ENCODE measurements around the gene ALDH1A1.
"Not testable (repeated sequence)": the region's sequence is repeated elsewhere in the genome, so short reads cannot be mapped to it uniquely, and the experiment has no call there.

The ALDH1A1 gene

GRCh38 chr9:72888943-72889342 is 63.9 kb downstream of the ALDH1A1 start:
- no peak for DNase-seq

GRCh38 chr9:72888067-72888466 is 64.8 kb downstream of the ALDH1A1 start:
- DNase-seq: no peak

- no peak for DNase-seq
Observed at GRCh38 chr9:72886386-72886785, 66.5 kb downstream of the ALDH1A1 start.

- no peak for DNase-seq
Observed at GRCh38 chr9:72884508-72884907, 68.3 kb downstream of the ALDH1A1 start.

- DNase-seq: no peak
Observed at GRCh38 chr9:72883875-72884274, 69.0 kb downstream of the ALDH1A1 start.

- DNase-seq: no peak
Observed at GRCh38 chr9:72882117-72882775, 70.6 kb downstream of the ALDH1A1 start.

- no peak for DNase-seq
Observed at GRCh38 chr9:72880821-72881220, 72.0 kb downstream of the ALDH1A1 start.

GRCh38 chr9:72875221-72875620 is 77.6 kb downstream of the ALDH1A1 start:
- DNase-seq: no peak

GRCh38 chr9:72874344-72874743 is 78.5 kb downstream of the ALDH1A1 start:
- DNase-seq: no peak

- DNase-seq: no peak
Observed at GRCh38 chr9:72873456-72873855, 79.4 kb downstream of the ALDH1A1 start.

- no peak for DNase-seq
Observed at GRCh38 chr9:72872718-72873117, 80.1 kb downstream of the ALDH1A1 start.

GRCh38 chr9:72871685-72872084 is 81.2 kb downstream of the ALDH1A1 start:
- no peak for DNase-seq

GRCh38 chr9:72864327-72864726 is 88.5 kb downstream of the ALDH1A1 start:
- DNase-seq: no peak

GRCh38 chr9:72863456-72864094 is 89.3 kb downstream of the ALDH1A1 start:
- DNase-seq: no peak

GRCh38 chr9:72862788-72863187 is 90.1 kb downstream of the ALDH1A1 start:
- DNase-seq: not testable (repeated sequence)

- DNase-seq: no peak
Observed at GRCh38 chr9:72858089-72858912, 94.6 kb downstream of the ALDH1A1 start.

- no peak for DNase-seq
Observed at GRCh38 chr9:72857624-72857996, 95.2 kb downstream of the ALDH1A1 start.

GRCh38 chr9:72856972-72857623 is 95.8 kb downstream of the ALDH1A1 start:
- no peak for DNase-seq

- DNase-seq: no peak
Observed at GRCh38 chr9:72855890-72856523, 96.8 kb downstream of the ALDH1A1 start.

GRCh38 chr9:72855321-72855720 is 97.5 kb downstream of the ALDH1A1 start:
- no peak for DNase-seq
